Tibial artery (tissue), 4 donors: ENCODE measurements around the gene VTI1B.

Experiments used
- DNase-seq, 2 donors: peaks; one replicate each; pipeline ENCODE4 v3.0.0-alpha.2; 2019
- H3K27ac ChIP-seq, 2 donors: fragments of 200-600 bp; sonication (generic) in 1 of 2; 1 replicate in 1 of 2; 2 replicates in 1 of 2; pipeline ENCODE4 v1.5.1; 2018 to 2019; ENCODE audit warnings: mild to moderate bottlenecking in 1 of 2
- H3K27me3 ChIP-seq, 2 donors: fragments of 200-600 bp; sonication (generic) in 1 of 2; one replicate each; pipeline versions ENCODE4 v1.5.1 to v1.6.0; 2016 to 2019
- H3K36me3 ChIP-seq, 3 donors: fragments of 200-600 bp; sonication (generic) in 2 of 3; one replicate each; pipeline ENCODE4 v1.5.1; 2016 to 2019; ENCODE audit warnings: mild to moderate bottlenecking in 2 of 3
- H3K4me1 ChIP-seq, 4 donors: fragments of 200-600 bp; sonication (generic) in 2 of 4; 1 replicate in 3 of 4; 2 replicates in 1 of 4; pipeline ENCODE4 v1.5.1; 2016 to 2019
- H3K4me3 ChIP-seq, 2 donors: fragments of 200-600 bp; sonication (generic) in 1 of 2; 1 replicate in 1 of 2; 2 replicates in 1 of 2; pipeline ENCODE4 v1.5.1; 2018 to 2019; ENCODE audit warnings: mild to moderate bottlenecking in 2 of 2
- H3K9me3 ChIP-seq, 3 donors: fragments of 200-600 bp; sonication (generic) in 1 of 3; one replicate each; pipeline ENCODE4 v1.5.1; 2016 to 2019
- intact Hi-C: fragments of 100-400 bp; cut with DNase I; formaldehyde crosslinking; loops from one replicate; pipeline ENCODE4 v1.15.0; 2023; ENCODE audit warnings: low total_unique reads
- TF ChIP-seq, protein P1 (sequence below), 2 experiments: fragments of 200-600 bp in 1 of 2; fragments of 450-650 bp in 1 of 2; IDR thresholded peaks; one replicate each; pipeline ENCODE4 v1.5.1; 2017 to 2019; ENCODE audit warnings: antibody characterized with exemption in 2 of 2, mild to moderate bottlenecking in 1 of 2, moderate library complexity in 1 of 2

Gene VTI1B

DNA sequence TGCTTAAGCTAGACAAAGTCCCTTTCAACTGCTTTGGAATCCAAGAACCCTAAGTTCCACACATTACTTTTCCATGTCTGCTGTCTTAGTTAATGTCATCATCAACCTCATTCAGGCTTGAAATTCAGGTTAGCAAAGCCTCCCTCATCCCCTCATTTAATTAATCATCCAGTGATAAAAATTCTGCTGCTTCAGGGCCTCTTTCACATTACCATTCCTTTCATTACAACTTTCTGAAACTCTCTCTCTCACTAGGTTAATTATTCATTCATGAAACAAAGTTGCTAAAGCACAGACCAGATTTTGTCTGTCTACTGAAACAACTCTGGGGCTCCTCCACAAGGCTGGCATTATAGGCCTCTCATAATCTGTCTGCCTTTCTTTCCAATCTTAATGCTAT lies 9.4 kb upstream of the VTI1B start:
- DNase-seq: no peak
- H3K36me3 ChIP-seq: peaks cover 15 to 70% (median 44%) of the 10 kb centered on the region in 3 donors
- intact Hi-C loops: no loop called here
- TF ChIP-seq, protein P1, sequence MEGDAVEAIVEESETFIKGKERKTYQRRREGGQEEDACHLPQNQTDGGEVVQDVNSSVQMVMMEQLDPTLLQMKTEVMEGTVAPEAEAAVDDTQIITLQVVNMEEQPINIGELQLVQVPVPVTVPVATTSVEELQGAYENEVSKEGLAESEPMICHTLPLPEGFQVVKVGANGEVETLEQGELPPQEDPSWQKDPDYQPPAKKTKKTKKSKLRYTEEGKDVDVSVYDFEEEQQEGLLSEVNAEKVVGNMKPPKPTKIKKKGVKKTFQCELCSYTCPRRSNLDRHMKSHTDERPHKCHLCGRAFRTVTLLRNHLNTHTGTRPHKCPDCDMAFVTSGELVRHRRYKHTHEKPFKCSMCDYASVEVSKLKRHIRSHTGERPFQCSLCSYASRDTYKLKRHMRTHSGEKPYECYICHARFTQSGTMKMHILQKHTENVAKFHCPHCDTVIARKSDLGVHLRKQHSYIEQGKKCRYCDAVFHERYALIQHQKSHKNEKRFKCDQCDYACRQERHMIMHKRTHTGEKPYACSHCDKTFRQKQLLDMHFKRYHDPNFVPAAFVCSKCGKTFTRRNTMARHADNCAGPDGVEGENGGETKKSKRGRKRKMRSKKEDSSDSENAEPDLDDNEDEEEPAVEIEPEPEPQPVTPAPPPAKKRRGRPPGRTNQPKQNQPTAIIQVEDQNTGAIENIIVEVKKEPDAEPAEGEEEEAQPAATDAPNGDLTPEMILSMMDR (IDR thresholded peaks at IDR 0.05): no peak
- no peaks in the 10 kb centered on the region for H3K4me1 ChIP-seq
- no peak overlapping the region for H3K4me3 ChIP-seq
- no peaks in the 10 kb centered on the region for H3K27me3 ChIP-seq
- no peak overlapping the region for H3K27ac ChIP-seq
- no peaks in the 10 kb centered on the region for H3K9me3 ChIP-seq

DNA sequence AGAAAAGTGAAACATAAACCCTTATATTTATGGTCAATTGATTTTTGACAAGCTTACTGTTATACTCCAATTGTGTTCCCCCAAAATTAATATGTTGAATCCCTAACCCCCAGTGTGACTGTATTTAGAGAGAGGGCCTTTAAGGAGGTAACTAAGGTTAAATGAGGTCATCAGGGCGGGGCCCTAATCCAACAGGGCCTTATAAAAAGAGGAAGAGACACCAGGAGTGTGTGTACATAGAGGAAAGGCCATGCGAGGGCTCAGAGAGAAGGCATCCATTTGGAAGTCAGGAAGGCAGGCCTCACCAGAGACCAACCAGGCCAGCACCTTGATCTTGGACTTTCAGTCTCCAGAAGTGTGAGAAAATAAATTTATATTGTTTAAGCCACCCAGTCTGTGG lies 6.5 kb upstream of the VTI1B start:
- DNase-seq: peak in 1 of 2 donors; percentile 23
- Histone ChIP-seq H3K36me3 (peaks cover 0 to 54% (median 20%) of the 10 kb centered on the region in 3 donors), H3K27ac (no peak overlapping the region), H3K27me3 (no peaks in the 10 kb centered on the region), H3K4me3 (no peak overlapping the region), H3K9me3 (no peaks in the 10 kb centered on the region), H3K4me1 (no peaks in the 10 kb centered on the region)
- intact Hi-C loops: no loop called here
- TF ChIP-seq, protein P1 (IDR thresholded peaks at IDR 0.05): no peak

DNA sequence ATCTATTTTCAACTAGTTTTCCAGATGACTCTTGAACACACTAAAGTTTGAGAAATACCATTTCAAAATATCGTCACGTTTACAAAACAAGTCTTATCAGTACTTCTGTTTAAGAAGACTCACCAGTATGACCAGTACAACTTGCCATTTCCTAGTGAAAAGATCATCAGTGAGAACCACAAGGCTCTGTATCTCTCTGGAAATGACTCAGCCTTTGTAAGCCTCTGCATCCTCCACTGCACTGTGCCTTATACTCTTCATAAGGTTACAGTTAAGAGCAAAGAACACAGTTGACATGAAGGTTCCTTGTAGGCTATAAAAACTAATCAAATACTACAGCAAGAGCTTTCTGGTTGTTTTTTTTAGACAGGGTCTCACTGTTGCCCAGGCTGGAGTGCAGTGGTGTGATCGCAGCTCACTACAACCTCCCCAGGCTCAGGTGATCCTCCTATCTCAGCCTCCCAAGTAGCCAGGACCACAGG lies 5.7 kb upstream of the VTI1B start:
- DNase-seq: no peak
- intact Hi-C loops: no loop called here
- Histone ChIP-seq H3K4me3 (no peak overlapping the region), H3K36me3 (peaks cover 0 to 47% (median 14%) of the 10 kb centered on the region in 3 donors), H3K27me3 (no peaks in the 10 kb centered on the region), H3K27ac (no peak overlapping the region), H3K9me3 (no peaks in the 10 kb centered on the region), H3K4me1 (peaks cover 0 to 5% (median 2%) of the 10 kb centered on the region in 4 donors)
- TF ChIP-seq, protein P1 (IDR thresholded peaks at IDR 0.05): no peak

DNA sequence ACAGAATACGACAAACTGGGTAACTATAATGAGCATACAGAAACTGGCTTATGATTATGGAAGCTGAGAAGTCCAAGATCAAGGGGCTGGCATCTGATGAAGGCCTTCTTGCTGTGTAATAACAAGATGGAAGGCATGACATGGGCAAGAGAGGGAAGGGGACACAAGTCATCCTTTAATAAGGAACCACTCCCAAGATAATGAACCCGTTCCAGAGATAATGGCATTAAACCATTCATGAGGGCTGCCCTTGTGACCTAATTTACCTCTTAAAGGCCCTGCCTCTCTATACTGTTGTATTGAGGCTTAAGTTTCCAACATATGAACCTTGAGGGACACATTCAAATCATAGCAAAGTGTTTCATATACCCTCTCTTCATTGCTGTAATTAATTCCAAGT lies 4.6 kb upstream of the VTI1B start:
- TF ChIP-seq, protein P1 (IDR thresholded peaks at IDR 0.05): no peak
- intact Hi-C loops: no loop called here
- Histone ChIP-seq H3K36me3 (peaks cover 0 to 38% (median 14%) of the 10 kb centered on the region in 3 donors), H3K27me3 (no peaks in the 10 kb centered on the region), H3K4me3 (no peak overlapping the region), H3K4me1 (peaks cover 0 to 6% (median 3%) of the 10 kb centered on the region in 4 donors), H3K9me3 (no peaks in the 10 kb centered on the region), H3K27ac (no peak overlapping the region)
- no peak for DNase-seq

DNA sequence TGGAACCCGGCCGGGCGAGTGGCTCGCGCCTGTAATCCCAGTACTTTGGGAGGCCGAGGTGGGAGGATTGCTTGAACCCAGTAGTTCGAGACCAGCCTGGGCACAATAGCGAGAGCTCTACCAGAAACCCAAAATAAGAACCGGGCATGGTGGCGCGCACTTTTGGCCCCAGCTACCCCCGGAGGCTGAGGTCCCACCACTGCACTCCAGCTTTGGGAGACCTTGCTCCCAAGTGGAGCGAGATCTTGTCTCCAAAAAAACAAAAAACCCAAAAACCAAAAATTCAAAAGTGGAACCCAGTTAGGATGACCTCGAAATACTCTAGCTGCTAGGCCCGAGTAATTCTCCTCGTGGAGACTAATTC lies 769 bp upstream of the VTI1B start:
- TF ChIP-seq, protein P1 (IDR thresholded peaks at IDR 0.05): no peak
- no peak for DNase-seq
- Histone ChIP-seq H3K27me3 (no peaks in the 10 kb centered on the region), H3K27ac (peak overlapping the region; percentile 96 to 97), H3K4me3 (peak overlapping the region; percentile 83 to 94), H3K9me3 (no peaks in the 10 kb centered on the region), H3K36me3 (peaks cover 0 to 16% (median 5%) of the 10 kb centered on the region in 3 donors), H3K4me1 (peaks cover 0 to 36% (median 22%) of the 10 kb centered on the region in 4 donors)
- intact Hi-C loops: no loop called here

DNA sequence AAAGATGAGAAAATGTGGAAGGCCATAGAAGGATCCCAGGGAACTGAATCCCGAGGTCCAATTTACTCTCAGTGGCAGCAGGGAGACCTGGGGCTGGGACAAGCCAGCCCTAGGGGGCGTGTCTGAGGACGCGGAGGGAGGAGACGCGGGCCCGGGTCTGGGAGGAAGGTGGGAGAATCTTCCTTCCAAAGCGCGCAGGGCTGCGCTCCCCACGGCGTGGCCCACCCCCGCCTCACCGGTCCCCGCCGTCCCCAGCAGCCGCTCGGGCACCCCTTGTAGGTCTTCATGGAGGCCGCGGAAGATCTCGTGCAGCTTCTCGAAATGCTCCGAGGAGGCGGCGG lies 323 bp downstream of the VTI1B start:
- Histone ChIP-seq H3K27ac (peak overlapping the region; percentile 96 to 97), H3K36me3 (peaks cover 0 to 10% (median 0%) of the 10 kb centered on the region in 3 donors), H3K4me3 (peak overlapping the region; percentile 83 to 94), H3K27me3 (no peaks in the 10 kb centered on the region), H3K9me3 (no peaks in the 10 kb centered on the region), H3K4me1 (peaks cover 0 to 36% (median 22%) of the 10 kb centered on the region in 4 donors)
- TF ChIP-seq, protein P1 (IDR thresholded peaks at IDR 0.05): peak in 1 of 2 experiments; percentile 6
- intact Hi-C loops: no loop called here
- DNase-seq: peak; percentile 58 to 83
